ENCODE results near the gene ERAP2.

Gene ERAP2

GRCh38 chr5:96952974-96953730, 76.9 kb downstream of the ERAP2 start:
- no peak for TF ChIP-seq ZNF274 (IDR thresholded peaks at IDR 0.05; ENCODE audit: low read depth, low read length)
- TF ChIP-seq SUZ12 (IDR thresholded peaks at IDR 0.05; ENCODE audit: extremely low read depth, insufficient read depth, insufficient read length) = no peak
- no peak for TF ChIP-seq YY1 (IDR thresholded peaks at IDR 0.05; ENCODE audit: insufficient read depth, insufficient read length)
- no peak overlapping the region for H3K9ac ChIP-seq (ENCODE audit: insufficient read length, low read depth)
- no peaks in the 10 kb centered on the region for H3K4me1 ChIP-seq (ENCODE audit: insufficient read depth, insufficient read length)
- DNase-seq (ENCODE audit: low read depth, low spot score) = no peak
- H3K27me3 ChIP-seq (ENCODE audit: insufficient read depth, insufficient read length) = no peaks in the 10 kb centered on the region
- no peaks in the 10 kb centered on the region; the same call in 1 of the 2 replicates for H3K9me3 ChIP-seq (ENCODE audit: insufficient read depth, low read length)
- H3K4me3 ChIP-seq (ENCODE audit: insufficient read length, low read depth) = no peak overlapping the region
- H3K36me3 ChIP-seq (ENCODE audit: insufficient read depth, insufficient read length, low read length) = no peaks in the 10 kb centered on the region

- H3K4me1 ChIP-seq (ENCODE audit: insufficient read depth, insufficient read length) = no peaks in the 10 kb centered on the region
- no peak for TF ChIP-seq ZNF274 (IDR thresholded peaks at IDR 0.05; ENCODE audit: low read depth, low read length)
- no peak for TF ChIP-seq SUZ12 (IDR thresholded peaks at IDR 0.05; ENCODE audit: extremely low read depth, insufficient read depth, insufficient read length)
- no peak for TF ChIP-seq YY1 (IDR thresholded peaks at IDR 0.05; ENCODE audit: insufficient read depth, insufficient read length)
These were observed 81.2 kb downstream of the ERAP2 start for GRCh38 chr5:96957254-96958049.

GRCh38 chr5:96958977-96959376, 82.7 kb downstream of the ERAP2 start:
- no peak overlapping the region for H3K4me3 ChIP-seq (ENCODE audit: insufficient read length, low read depth)
- no peaks in the 10 kb centered on the region for H3K36me3 ChIP-seq (ENCODE audit: insufficient read depth, insufficient read length, low read length)
- H3K9me3 ChIP-seq (ENCODE audit: insufficient read depth, low read length) = no peaks in the 10 kb centered on the region
- no peaks in the 10 kb centered on the region for H3K27me3 ChIP-seq (ENCODE audit: insufficient read depth, insufficient read length)
- DNase-seq (ENCODE audit: low read depth, low spot score) = no peak
- no peaks in the 10 kb centered on the region for H3K4me1 ChIP-seq (ENCODE audit: insufficient read depth, insufficient read length)
- TF ChIP-seq SUZ12 (IDR thresholded peaks at IDR 0.05; ENCODE audit: extremely low read depth, insufficient read depth, insufficient read length) (no peak), YY1 (IDR thresholded peaks at IDR 0.05; ENCODE audit: insufficient read depth, insufficient read length) (no peak), ZNF274 (IDR thresholded peaks at IDR 0.05; ENCODE audit: low read depth, low read length) (no peak)
- no peak overlapping the region for H3K9ac ChIP-seq (ENCODE audit: insufficient read length, low read depth)

More at GRCh38 chr5:96957254-96958049, 81.2 kb downstream of the ERAP2 start:
- Histone ChIP-seq H3K27me3 (ENCODE audit: insufficient read depth, insufficient read length) (no peaks in the 10 kb centered on the region), H3K36me3 (ENCODE audit: insufficient read depth, insufficient read length, low read length) (no peaks in the 10 kb centered on the region), H3K4me3 (ENCODE audit: insufficient read length, low read depth) (no peak overlapping the region), H3K9me3 (ENCODE audit: insufficient read depth, low read length) (no peaks in the 10 kb centered on the region), H3K9ac (ENCODE audit: insufficient read length, low read depth) (no peak overlapping the region)
- DNase-seq (ENCODE audit: low read depth, low spot score) = no peak

GRCh38 chr5:96961053-96961452, 84.8 kb downstream of the ERAP2 start:
- no peaks in the 10 kb centered on the region for H3K4me1 ChIP-seq (ENCODE audit: insufficient read depth, insufficient read length)
- no peaks in the 10 kb centered on the region for H3K27me3 ChIP-seq (ENCODE audit: insufficient read depth, insufficient read length)
- no peaks in the 10 kb centered on the region for H3K36me3 ChIP-seq (ENCODE audit: insufficient read depth, insufficient read length, low read length)
- H3K9ac ChIP-seq (ENCODE audit: insufficient read length, low read depth) = no peak overlapping the region
- DNase-seq (ENCODE audit: low read depth, low spot score) = no peak
- no peaks in the 10 kb centered on the region for H3K9me3 ChIP-seq (ENCODE audit: insufficient read depth, low read length)
- no peak overlapping the region for H3K4me3 ChIP-seq (ENCODE audit: insufficient read length, low read depth)
- TF ChIP-seq SUZ12 (IDR thresholded peaks at IDR 0.05; ENCODE audit: extremely low read depth, insufficient read depth, insufficient read length) (no peak), YY1 (IDR thresholded peaks at IDR 0.05; ENCODE audit: insufficient read depth, insufficient read length) (no peak), ZNF274 (IDR thresholded peaks at IDR 0.05; ENCODE audit: low read depth, low read length) (no peak)

GRCh38 chr5:96962540-96962991, 86.3 kb downstream of the ERAP2 start:
- Histone ChIP-seq H3K9me3 (ENCODE audit: insufficient read depth, low read length) (no peaks in the 10 kb centered on the region), H3K4me1 (ENCODE audit: insufficient read depth, insufficient read length) (no peaks in the 10 kb centered on the region), H3K27me3 (ENCODE audit: insufficient read depth, insufficient read length) (no peaks in the 10 kb centered on the region), H3K9ac (ENCODE audit: insufficient read length, low read depth) (no peak overlapping the region), H3K4me3 (ENCODE audit: insufficient read length, low read depth) (no peak overlapping the region), H3K36me3 (ENCODE audit: insufficient read depth, insufficient read length, low read length) (no peaks in the 10 kb centered on the region)
- DNase-seq (ENCODE audit: low read depth, low spot score) = no peak
- TF ChIP-seq SUZ12 (IDR thresholded peaks at IDR 0.05; ENCODE audit: extremely low read depth, insufficient read depth, insufficient read length) (no peak), ZNF274 (IDR thresholded peaks at IDR 0.05; ENCODE audit: low read depth, low read length) (no peak), YY1 (IDR thresholded peaks at IDR 0.05; ENCODE audit: insufficient read depth, insufficient read length) (no peak)

GRCh38 chr5:96963267-96963666, 87.0 kb downstream of the ERAP2 start:
- no peak overlapping the region for H3K4me3 ChIP-seq (ENCODE audit: insufficient read length, low read depth)
- TF ChIP-seq SUZ12 (IDR thresholded peaks at IDR 0.05; ENCODE audit: extremely low read depth, insufficient read depth, insufficient read length) = no peak
- TF ChIP-seq ZNF274 (IDR thresholded peaks at IDR 0.05; ENCODE audit: low read depth, low read length) = no peak
- no peak for TF ChIP-seq YY1 (IDR thresholded peaks at IDR 0.05; ENCODE audit: insufficient read depth, insufficient read length)
- H3K36me3 ChIP-seq (ENCODE audit: insufficient read depth, insufficient read length, low read length) = no peaks in the 10 kb centered on the region
- no peak for DNase-seq (ENCODE audit: low read depth, low spot score)
- no peaks in the 10 kb centered on the region for H3K4me1 ChIP-seq (ENCODE audit: insufficient read depth, insufficient read length)
- H3K9ac ChIP-seq (ENCODE audit: insufficient read length, low read depth) = no peak overlapping the region
- H3K27me3 ChIP-seq (ENCODE audit: insufficient read depth, insufficient read length) = no peaks in the 10 kb centered on the region
- no peaks in the 10 kb centered on the region for H3K9me3 ChIP-seq (ENCODE audit: insufficient read depth, low read length)

- no peak for DNase-seq (ENCODE audit: low read depth, low spot score)
- H3K27me3 ChIP-seq (ENCODE audit: insufficient read depth, insufficient read length) = no peaks in the 10 kb centered on the region
- no peak overlapping the region for H3K4me3 ChIP-seq (ENCODE audit: insufficient read length, low read depth)
- no peaks in the 10 kb centered on the region for H3K36me3 ChIP-seq (ENCODE audit: insufficient read depth, insufficient read length, low read length)
- no peaks in the 10 kb centered on the region for H3K9me3 ChIP-seq (ENCODE audit: insufficient read depth, low read length)
- no peaks in the 10 kb centered on the region for H3K4me1 ChIP-seq (ENCODE audit: insufficient read depth, insufficient read length)
- TF ChIP-seq YY1 (IDR thresholded peaks at IDR 0.05; ENCODE audit: insufficient read depth, insufficient read length) (no peak), ZNF274 (IDR thresholded peaks at IDR 0.05; ENCODE audit: low read depth, low read length) (no peak), SUZ12 (IDR thresholded peaks at IDR 0.05; ENCODE audit: extremely low read depth, insufficient read depth, insufficient read length) (no peak)
- no peak overlapping the region for H3K9ac ChIP-seq (ENCODE audit: insufficient read length, low read depth)
These were observed 90.5 kb downstream of the ERAP2 start for GRCh38 chr5:96966801-96967200.
